ENCODE data around the gene NCF4.

NCF4 gene
- total RNA-seq: 29.9 to 204 (median 120) reads per million in 17 experiments

- DNase-seq: peak; percentile 96 to 99 (median 96)
These were observed at the start of gene NCF4 for GRCh38 chr22:36860821-36861659. Gene NCF4, plus strand, starts transcription at chr22:36861006. Its CDS starts 166 bp downstream, at chr22:36861172.

DNA sequence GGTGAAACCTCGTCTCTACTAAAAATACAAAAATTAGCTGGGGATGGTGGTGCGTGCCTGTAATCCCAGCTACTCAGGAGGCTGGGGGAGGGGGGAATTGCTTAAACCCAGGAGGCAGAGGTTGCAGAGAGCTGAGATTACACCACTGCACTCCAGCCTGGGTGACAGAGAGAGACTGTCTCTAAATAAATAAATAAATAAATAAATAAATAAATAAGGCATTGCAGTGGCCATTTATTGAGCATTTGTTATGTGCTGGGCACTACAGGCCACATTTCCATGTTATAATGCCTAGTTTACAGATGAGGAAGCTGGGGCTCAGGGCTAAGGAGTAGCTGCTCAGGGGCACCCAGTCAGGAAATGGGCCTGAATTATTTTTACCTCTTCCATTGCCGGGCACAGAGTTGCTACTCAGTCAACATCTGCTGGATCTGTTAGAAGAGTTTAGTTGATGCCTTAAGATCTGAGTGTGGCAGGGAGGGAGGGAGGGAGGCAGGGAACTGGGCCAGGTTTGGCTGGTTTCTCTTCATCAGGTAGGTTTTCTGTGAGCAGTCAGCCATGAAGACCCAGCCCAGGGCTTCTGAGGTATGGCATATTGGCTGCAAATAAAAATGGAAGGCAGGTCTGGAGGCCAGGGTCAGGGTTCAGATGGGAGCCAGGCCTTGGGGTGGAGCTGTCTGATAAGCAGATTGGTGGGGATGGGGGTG, 49.6 kb upstream of the NCF4 start:
- DNase-seq: no peak

DNA sequence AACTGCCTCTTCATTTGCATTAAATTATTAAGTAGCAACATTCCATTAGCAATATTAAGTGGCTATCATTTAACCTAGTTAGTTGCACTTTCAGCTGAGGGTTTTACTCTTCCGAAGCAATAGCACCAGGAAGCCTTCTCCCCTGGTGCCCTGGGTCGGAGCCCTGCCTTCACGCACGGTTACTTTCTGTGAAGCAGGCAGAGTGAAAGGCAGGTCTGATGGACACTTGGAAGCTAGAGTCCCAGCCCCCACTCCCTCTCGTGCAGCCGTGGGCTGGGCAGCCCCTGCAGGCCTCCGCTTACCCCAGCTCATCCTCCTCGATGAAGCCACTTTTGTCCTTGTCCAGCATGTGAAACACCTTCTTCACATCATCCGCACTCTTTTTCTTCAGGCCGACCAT, 46.0 kb upstream of the NCF4 start:
- DNase-seq: no peak

DNA sequence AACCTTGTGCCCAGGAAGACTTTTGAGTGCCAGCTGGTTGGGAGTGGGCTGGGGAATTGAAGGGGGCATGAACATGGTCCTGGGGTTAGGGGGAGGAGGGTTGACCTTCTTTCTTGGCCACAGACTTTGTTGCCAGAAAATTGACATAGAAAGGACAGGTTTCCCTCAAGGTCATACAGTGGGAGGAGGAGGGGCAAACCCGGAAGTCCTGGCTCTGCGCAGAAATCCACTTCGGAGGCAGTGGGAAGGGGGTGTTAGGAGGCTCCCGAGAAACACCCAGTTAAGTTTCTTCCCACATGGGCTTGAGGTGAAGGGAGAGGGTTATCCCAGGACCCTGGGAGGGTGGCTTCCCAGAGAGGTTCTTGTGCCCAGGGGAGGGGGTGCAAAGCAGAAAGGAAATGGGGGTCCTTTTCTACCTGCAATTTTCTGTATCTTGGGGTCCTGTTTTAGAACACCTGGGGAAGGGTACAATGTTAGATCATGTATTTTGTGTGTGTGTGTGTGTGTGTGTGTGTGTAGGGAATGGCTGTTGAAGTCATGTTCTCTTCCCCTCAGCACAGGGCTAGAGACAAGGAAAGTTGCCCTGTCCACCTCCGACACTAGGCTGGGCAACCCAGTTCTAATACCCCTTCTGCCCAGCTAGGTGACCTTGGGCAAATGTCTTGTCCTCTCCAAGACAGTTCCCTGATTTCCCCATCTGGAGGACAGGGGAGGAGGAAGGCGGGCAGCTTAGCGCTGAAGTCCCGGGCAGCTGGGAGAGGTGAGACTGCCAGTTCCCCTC, 45.1 kb upstream of the NCF4 start:
- DNase-seq: no peak

GRCh38 chr22:36816339-36816635, 44.5 kb upstream of the NCF4 start:
- DNase-seq: peak in 3 of 4 experiments; percentile 22 to 42 (median 40)

GRCh38 chr22:36816636-36817524, 43.9 kb upstream of the NCF4 start, which contains the start of gene PVALB:
Gene PVALB, minus strand, starts transcription at chr22:36817035. Its CDS starts 30 bp downstream, at chr22:36817005.
- peak; percentile 76 to 92 (median 84) for DNase-seq

DNA sequence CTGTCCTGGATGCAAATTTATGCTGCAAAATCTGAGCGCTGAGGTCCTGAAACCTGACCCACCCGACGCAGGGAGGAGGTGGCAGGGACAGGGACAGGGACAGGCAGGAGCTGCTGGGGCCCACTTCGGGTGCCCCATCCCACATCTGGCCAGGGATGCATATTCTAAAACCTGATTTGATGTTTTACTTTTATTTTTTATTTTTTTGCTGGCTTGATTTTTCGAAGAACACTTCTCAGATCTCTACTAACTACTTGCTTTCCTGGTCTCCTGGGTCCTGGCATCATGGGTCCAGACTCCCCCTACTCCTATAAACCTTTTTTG, 43.3 kb upstream of the NCF4 start:
- DNase-seq: no peak

- no peak for DNase-seq
These were observed 42.7 kb upstream of the NCF4 start for GRCh38 chr22:36818010-36818642.

DNA sequence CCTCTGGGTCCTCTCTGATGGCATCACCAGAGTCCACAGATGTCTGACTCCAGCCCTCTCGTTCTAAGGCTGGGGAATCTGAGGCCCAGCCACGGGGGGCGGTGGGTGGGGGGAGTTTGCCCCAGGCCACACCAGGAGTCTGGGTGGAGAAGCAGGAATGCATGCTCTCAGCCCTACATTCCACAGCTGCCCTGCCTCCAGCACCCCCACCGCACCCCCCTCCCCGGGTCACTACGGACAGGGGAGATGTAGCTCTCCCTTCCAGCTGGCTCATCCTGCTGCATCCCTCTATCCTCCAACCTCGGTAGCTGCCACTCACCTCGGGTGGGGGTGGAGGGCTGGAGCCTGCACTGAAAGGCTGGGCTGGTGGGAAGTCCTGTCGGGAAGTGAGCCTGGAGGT, 41.7 kb upstream of the NCF4 start:
- no peak for DNase-seq

DNA sequence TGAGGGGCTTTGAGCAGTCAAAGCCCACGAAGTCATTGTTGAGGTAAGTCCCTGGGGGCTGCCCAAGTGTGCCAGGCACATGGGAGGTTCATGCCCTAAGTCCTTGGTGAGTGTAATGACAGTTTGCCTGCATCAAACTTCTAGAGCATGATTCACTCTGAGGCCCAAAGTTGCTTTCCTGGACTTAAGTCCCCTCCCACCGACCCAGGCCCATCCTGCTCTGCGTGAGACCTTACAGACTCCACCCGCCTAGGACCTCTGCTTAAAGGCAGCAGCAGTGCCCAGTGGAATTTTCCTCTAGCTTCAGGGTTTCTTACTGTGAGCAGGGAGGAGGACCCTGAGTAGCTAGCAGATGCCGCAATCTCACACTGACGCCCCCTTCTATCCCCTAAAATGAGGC, 38.2 kb upstream of the NCF4 start:
- no peak for DNase-seq

DNA sequence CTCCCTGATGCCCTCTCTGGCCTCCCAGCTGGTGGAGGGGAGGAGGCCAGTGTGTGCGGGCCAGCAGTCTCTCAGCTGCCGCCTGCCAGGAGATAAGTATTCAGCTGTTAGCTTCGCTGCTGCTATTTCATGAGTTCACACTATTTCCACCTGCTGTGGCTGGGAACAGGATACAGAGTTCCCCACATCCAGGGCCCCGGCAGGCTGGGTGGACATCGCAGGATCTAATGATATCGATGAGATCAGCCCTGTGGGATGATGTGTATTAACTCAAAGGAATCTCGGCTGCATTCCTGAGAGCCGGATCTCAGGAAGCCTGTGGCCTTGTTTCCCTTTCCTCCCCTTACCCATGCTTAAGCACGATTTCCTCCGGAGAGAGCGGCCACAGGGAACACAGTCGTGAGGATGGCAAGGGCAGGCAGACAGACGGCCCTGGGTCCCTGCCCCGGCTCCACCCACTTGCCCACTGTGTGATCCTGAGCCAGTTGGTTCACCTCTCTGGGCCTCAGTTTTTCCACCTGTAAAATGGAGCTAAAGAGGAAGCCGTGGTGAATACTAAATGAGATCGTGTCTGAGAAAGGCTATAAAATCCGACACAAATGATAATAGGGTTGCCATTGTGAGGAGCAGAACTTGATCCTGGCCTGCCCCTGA, 37.5 kb upstream of the NCF4 start:
- DNase-seq: no peak

- no peak for DNase-seq
These were observed 36.2 kb upstream of the NCF4 start for GRCh38 chr22:36824655-36825054.

DNA sequence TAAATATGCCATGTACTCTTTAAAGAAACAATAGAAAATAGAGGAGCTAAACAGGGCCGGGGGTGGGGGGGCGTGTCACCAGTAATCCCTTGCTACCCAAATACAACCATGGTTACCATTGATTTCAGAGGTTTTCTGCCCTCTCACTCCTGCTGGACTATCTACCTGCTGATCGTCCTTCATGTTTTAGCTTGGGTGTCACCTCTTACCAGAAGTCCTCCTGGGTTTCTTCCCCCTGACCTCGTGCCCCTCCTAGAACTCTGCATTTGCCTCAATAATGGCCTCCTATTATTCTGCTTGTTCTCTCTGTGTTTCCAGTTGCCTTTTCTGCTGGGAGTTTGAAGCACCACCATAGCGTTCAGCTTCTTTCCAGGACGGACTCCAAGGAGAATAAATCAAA, 34.5 kb upstream of the NCF4 start:
- DNase-seq: no peak

DNA sequence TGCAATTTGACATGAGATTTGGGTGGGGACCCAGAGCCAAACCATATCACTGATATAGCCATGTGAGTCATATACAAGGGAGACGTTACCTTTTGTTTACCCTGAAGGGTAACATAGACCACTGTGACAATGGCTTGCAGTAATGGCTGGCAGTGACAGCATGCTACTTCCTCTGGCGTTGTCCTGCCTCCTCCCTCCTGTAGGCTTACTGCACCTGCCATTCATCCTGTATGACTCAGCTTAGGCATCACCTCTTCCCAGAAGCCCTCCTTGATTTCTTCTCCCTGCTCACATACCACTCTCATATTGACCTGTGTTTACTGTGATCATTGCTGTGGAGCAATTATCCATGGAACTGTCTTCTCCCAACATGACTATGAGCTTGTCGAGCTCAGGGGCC, 32.0 kb upstream of the NCF4 start:
- no peak for DNase-seq

DNA sequence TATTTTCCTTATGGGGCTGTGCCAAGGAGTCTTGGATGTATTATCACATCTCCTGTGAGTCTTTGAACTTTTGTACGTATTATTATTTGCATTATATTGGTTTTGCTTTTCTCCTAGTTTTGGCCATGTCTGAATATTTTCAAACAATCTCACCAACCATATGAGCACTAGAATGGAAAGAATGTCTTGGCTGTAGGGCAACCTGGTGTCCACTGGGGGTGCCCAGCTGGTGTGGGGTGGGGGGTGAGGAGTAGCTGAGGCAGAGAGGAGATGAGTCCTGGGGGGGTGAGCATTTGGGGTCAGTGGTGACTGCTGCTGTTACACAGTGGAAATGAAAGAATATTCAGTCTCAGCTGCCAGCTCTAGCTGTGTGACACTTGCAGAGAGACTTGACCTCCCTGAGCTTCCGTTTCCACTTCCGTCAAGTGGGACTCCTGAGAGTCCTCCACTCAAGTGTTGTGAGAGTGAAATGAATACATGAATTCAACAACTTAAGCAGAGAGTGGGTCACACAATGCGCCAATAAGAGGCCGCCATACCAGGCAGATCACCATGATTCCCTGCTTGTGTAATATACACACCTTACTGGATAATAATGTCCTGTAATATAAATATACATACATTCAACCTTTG, 31.3 kb upstream of the NCF4 start:
- DNase-seq: no peak

DNA sequence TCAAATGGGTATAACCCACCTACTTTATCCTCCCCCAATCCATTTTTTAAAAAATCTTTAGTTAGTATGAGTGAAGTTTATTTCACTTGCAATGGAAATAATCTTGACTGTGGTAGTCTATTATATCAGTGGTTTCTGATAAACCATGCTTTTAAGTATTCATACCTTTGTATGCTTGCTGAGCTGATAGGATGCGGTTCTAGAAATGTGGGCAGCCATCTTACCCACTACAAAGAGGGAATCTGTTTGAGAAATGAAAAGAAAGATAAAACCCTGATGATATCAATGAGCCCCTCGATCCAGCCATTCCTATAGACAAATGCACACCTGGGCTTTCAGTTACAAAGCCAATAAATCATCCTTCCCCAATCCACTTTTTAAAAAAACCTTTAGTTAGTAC, 30.2 kb upstream of the NCF4 start:
- DNase-seq: no peak

DNA sequence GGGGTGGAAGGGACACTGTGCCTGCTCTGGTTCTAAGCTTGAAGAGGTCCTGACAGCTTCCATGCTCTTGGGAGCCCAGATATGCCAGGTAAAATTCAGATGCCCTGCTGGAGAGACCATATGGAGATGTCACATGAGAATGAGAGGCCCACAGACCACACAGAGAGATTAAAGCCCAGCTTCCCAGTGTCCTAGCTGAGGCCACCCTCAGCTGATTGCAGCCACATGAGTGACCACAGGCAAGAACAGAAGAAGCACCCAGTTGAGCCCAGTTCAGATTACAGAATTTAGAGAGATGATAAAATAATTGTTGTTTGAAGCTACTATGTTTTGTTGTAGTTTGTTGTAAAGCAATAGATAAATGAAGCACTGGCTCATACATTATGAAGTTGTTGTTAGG, 29.6 kb upstream of the NCF4 start:
- peak; percentile 27 to 52 (median 47) for DNase-seq

- DNase-seq: peak; percentile 35 to 66 (median 52)
These were observed 29.1 kb upstream of the NCF4 start for GRCh38 chr22:36831717-36832116.

GRCh38 chr22:36833073-36833472, 27.7 kb upstream of the NCF4 start:
- DNase-seq: peak; percentile 51 to 79 (median 68)

GRCh38 chr22:36835903-36836302, 24.9 kb upstream of the NCF4 start:
- no peak for DNase-seq
